SK-N-MC (cell line): ENCODE results near the gene KCNG1.

Source experiments
- EZH2 ChIP-seq: fragments of 200-600 bp; sonication (generic); IDR thresholded peaks from one replicate; pipeline ENCODE4 v1.6.1; 2017; ENCODE audit warnings: antibody characterized with exemption
- FOXP2 ChIP-seq: optimal IDR thresholded peaks from 2 replicates; pipeline ENCODE3; 2011; ENCODE audit warnings: mild to moderate bottlenecking, moderate library complexity; ENCODE audit not compliant: insufficient read depth; ENCODE audit errors: extremely low read length, control extremely low read depth
- POLR2AphosphoS5 ChIP-seq: IDR thresholded peaks from 2 replicates; pipeline ENCODE4 v1.6.1; 2012; ENCODE audit warnings: mild to moderate bottlenecking, low read depth, low read length, borderline replicate concordance

DNA sequence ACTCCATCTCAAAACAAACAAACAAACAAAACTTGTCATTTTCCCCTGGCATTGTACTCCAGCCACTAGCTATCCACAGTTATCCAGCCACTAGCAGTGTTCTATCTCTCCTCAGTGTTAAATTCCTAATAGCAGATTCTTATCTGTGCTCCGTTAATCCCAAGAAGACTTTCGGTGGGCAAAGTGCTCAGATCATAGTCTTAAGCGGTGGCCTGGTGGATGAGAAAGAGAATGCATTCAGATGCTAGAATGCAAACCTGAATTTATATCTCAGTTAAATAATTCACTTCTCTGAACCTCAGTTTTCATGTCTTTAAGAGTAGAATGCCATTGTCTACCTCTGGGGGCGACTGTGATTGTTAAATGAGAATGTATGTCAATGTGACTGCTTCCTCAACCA lies 47.7 kb upstream of the KCNG1 start:
- TF ChIP-seq EZH2 (no peak), POLR2AphosphoS5 (no peak), FOXP2 (no peak)
